ENCODE measurements around the gene ALG14.
"Not testable (repeated sequence)": the region's sequence is repeated elsewhere in the genome, so short reads cannot be mapped to it uniquely, and the experiment has no call there.

ALG14 gene

GRCh38 chr1:95072532-95073419 lies at the start of gene ALG14:
Gene ALG14 (minus strand): TSS chr1:95072951. CDS start chr1:95072898, 53 bp downstream.
- peak; percentile 94 for DNase-seq (ENCODE audit: low spot score)
- FAIRE-seq = peak; percentile 66

- FAIRE-seq = no peak
- DNase-seq (ENCODE audit: low spot score) = no peak
Measured at GRCh38 chr1:95122151-95122697, 49.5 kb upstream of the ALG14 start.

- no peak for DNase-seq (ENCODE audit: low spot score)
- no peak for FAIRE-seq
Measured at GRCh38 chr1:95119273-95119672, 46.5 kb upstream of the ALG14 start.

GRCh38 chr1:95118710-95119109 lies 46.0 kb upstream of the ALG14 start:
- FAIRE-seq = no peak
- no peak for DNase-seq (ENCODE audit: low spot score)

GRCh38 chr1:95118067-95118499 lies 45.3 kb upstream of the ALG14 start:
- DNase-seq (ENCODE audit: low spot score) = no peak
- no peak for FAIRE-seq

- DNase-seq (ENCODE audit: low spot score) = peak; percentile 75
- FAIRE-seq = no peak
Measured at GRCh38 chr1:95117207-95118066, 44.7 kb upstream of the ALG14 start, which contains the start of gene TLCD4. Gene TLCD4 (plus strand): TSS chr1:95117355. CDS start chr1:95143902, 26,547 bp downstream.

- DNase-seq (ENCODE audit: low spot score) (peak; percentile 85), FAIRE-seq (no peak)
Measured at GRCh38 chr1:95116580-95117206, 43.9 kb upstream of the ALG14 start.

- FAIRE-seq = no peak
- no peak for DNase-seq (ENCODE audit: low spot score)
Measured at GRCh38 chr1:95115708-95116137, 43.0 kb upstream of the ALG14 start.

- no peak for FAIRE-seq
- DNase-seq (ENCODE audit: low spot score) = no peak
Measured at GRCh38 chr1:95113684-95114083, 40.9 kb upstream of the ALG14 start.

- no peak for DNase-seq (ENCODE audit: low spot score)
- no peak for FAIRE-seq
Measured at GRCh38 chr1:95111014-95111413, 38.3 kb upstream of the ALG14 start.

- no peak for FAIRE-seq
- no peak for DNase-seq (ENCODE audit: low spot score)
Measured at GRCh38 chr1:95108792-95109191, 36.0 kb upstream of the ALG14 start.

- FAIRE-seq (no peak), DNase-seq (ENCODE audit: low spot score) (no peak)
Measured at GRCh38 chr1:95098196-95098595, 25.4 kb upstream of the ALG14 start.

- DNase-seq (ENCODE audit: low spot score) (no peak), FAIRE-seq (no peak)
Measured at GRCh38 chr1:95097426-95097825, 24.7 kb upstream of the ALG14 start.

- FAIRE-seq = no peak
- DNase-seq (ENCODE audit: low spot score) = no peak
Measured at GRCh38 chr1:95096218-95096841, 23.6 kb upstream of the ALG14 start.

GRCh38 chr1:95095833-95096217 lies 23.1 kb upstream of the ALG14 start:
- FAIRE-seq (no peak), DNase-seq (ENCODE audit: low spot score) (no peak)

GRCh38 chr1:95094923-95095322 lies 22.2 kb upstream of the ALG14 start:
- no peak for FAIRE-seq
- no peak for DNase-seq (ENCODE audit: low spot score)

GRCh38 chr1:95093296-95093695 lies 20.5 kb upstream of the ALG14 start:
- DNase-seq (ENCODE audit: low spot score) (no peak), FAIRE-seq (no peak)

- not testable (repeated sequence) for FAIRE-seq; DNase-seq (ENCODE audit: low spot score)
Measured at GRCh38 chr1:95092891-95093290, 20.1 kb upstream of the ALG14 start.

GRCh38 chr1:95091290-95091689 lies 18.5 kb upstream of the ALG14 start:
- not testable (repeated sequence) for DNase-seq (ENCODE audit: low spot score); FAIRE-seq

GRCh38 chr1:95089650-95090287 lies 17.0 kb upstream of the ALG14 start:
- no peak for DNase-seq (ENCODE audit: low spot score)
- FAIRE-seq = no peak

Data from urothelium cell line (cell line).